RKO (cell line): ENCODE measurements around the gene NINJ2.
"Not testable (repeated sequence)": the region's sequence is repeated elsewhere in the genome, so short reads cannot be mapped to it uniquely, and the experiment has no call there.

Experiments
- DNase-seq: peaks from one replicate; pipeline ENCODE4 v3.0.0-alpha.2; 2016; ENCODE audit warnings: low spot score

NINJ2 gene

DNA sequence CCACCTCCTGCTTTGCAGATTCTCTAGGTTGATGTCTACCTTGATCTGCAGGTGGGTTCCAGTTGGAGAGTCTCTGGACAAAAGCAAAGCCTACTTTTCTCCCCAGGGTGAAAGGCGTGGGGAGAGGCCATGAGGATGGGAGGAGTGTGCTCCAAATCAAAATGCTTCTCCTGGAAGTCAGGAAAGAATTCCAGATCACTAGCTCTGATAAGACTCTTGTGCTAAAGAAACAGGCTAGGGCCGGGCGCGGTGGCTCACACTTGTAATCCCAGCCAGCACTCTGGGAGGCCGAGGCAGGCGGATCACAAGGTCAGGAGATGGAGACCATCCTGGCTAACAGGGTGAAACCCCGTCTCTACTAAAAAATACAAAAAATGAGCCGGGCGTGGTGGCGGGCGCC is 21.9 kb downstream of the NINJ2 start:
- DNase-seq, result not testable (repeated sequence)

- DNase-seq, result no peak
Measured at GRCh38 chr12:640773-641172, 22.5 kb downstream of the NINJ2 start.

GRCh38 chr12:639988-640387 is 23.3 kb downstream of the NINJ2 start:
- no peak for DNase-seq

DNA sequence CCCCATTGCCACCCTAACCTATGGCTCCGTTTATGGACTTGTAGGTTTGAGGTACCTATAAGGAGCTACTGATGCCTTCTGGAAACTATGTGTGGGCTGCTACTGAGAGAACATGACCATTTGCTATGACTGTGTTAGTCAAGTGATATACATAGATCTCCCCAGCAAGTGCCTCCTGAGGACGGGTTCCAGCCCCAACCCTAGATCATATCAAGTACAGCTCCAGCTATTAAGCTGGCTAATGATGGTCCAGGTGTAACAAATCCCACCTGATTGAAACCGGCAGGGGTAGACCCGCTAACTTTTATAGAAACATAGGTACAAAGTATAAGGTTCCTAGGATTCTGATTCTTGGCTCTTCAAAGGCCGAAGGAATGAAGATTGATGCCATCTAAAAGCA is 23.7 kb downstream of the NINJ2 start:
- DNase-seq, result no peak

- DNase-seq, result no peak
Measured at GRCh38 chr12:638953-639557, 24.2 kb downstream of the NINJ2 start.

DNA sequence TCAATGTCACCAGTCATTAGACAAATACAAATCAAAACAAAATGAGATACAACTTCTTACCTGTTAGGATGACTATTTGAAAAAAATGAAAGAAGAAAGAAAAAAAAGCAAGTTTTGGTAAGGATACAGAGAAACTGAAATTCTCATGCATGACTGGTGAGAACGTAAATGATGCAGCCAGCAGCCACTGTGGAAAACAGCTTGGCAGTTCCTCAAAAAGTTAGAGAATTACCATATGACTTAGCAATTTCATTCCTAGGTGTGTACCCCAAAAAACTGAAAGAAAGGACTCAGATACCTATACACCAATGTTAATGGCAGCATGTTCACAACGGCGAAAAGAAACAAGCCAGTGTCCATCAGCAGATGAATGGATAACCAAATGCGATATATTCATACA is 26.6 kb downstream of the NINJ2 start:
- DNase-seq, result no peak

DNA sequence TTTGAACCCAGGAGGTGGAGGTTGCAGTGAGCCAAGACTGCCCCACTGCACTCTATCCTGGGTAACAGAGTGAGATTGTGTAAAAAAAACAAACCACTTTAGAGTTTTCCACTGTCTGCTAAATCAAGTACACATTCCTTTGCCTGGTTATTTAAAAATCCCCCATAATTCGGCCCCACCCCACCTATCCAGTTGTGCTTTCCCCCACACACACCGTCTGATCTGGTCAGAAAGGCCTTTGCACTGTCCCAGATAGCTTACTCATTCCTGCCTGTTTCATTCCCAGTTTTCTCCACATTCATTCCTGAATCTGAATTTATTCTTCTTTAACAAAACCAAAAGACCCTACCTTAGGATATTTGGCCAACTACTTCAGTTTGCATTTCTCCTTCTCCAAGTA is 29.5 kb downstream of the NINJ2 start:
- DNase-seq, result no peak

- peak; percentile 35 for DNase-seq
Measured at GRCh38 chr12:632102-632696, 31.0 kb downstream of the NINJ2 start.

GRCh38 chr12:630656-631632 is 32.3 kb downstream of the NINJ2 start:
- DNase-seq, result no peak

- DNase-seq, result not testable (repeated sequence)
Measured at GRCh38 chr12:628742-629078, 34.5 kb downstream of the NINJ2 start.

DNA sequence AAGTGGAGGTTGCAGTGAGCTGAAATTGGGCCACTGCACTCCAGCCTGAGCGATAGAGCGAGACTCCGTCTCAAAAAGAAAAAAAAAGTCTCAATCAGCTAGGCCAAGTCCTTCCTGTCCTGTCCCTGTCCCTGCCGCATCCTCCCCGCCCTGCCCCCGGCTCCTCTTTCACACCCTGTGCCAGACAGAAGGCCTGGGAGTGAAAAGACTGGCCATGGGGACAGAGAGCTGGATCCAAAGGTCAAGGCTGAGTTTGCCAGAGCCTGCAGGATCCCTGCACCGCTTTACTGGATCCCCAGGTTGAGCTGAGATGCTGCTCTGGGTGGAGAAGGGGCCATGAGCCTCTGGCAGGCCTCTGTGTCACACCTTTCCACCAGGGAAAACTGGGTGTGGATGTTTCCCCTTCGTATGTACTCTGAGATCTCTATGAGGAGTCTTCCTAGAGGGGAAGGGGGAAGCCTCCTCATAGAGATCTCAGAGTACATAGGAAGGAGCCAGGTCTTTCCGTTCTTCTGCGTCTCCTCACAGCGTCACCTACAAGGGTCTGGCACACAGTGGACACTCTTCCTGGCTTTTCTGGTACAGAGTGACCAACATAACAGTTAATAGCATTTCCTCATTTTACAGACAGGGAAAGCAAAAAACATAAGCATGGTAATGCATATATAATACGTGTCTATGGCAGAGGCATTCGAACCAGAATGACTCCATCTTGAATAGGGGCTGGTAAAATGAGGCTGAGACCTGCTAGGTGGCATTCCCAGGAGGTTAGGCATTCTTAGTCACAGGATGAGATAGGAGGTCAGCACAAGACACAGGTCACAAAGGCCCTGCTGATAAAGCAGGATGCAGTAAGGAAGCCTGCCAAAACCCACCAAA is 35.1 kb downstream of the NINJ2 start:
- DNase-seq, result no peak

- no peak for DNase-seq
Measured at GRCh38 chr12:627285-627684, 36.0 kb downstream of the NINJ2 start.

DNA sequence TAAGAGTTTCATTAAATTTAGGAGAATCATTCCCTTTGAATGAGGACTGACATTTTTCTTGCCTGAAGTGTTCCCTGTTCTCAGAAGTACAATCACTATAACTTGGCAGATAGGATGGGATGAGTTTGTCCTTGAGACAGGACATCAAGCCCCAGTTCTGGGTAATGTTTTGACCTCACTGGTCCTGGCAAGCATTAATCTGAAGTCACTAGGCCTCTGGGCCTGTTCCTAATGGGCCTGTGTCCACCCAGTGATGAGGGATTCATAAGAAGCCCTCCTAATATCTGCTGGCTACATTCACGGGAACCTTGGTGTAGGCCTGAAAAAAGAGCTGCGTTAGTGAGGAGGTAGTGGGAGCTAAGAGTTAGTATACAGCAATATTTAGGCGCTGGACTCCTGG is 37.2 kb downstream of the NINJ2 start:
- DNase-seq, result no peak

DNA sequence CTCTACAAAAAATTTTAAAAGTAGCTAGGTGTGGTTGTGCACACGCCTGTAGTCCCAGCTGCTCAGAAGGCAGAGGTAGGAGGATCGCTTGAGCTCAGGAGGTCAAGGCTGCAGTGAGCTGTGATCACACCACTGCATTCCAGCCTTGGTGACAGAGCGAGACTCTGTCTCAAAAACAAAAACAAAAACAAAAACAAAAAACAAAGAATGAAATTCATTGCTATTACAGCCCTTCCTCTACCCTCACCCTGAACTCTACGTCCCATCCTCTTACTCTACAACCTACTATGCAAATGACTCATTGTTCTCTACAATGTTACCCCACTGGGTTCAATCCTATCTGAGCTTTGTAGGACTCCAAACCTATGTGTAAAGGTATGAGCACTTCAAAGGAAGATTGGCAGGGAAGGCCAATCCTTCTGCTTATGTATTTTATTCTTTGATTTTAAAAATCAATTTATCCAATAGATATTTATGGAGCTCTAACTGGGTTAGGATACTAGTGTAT is 39.3 kb downstream of the NINJ2 start:
- no peak for DNase-seq

DNA sequence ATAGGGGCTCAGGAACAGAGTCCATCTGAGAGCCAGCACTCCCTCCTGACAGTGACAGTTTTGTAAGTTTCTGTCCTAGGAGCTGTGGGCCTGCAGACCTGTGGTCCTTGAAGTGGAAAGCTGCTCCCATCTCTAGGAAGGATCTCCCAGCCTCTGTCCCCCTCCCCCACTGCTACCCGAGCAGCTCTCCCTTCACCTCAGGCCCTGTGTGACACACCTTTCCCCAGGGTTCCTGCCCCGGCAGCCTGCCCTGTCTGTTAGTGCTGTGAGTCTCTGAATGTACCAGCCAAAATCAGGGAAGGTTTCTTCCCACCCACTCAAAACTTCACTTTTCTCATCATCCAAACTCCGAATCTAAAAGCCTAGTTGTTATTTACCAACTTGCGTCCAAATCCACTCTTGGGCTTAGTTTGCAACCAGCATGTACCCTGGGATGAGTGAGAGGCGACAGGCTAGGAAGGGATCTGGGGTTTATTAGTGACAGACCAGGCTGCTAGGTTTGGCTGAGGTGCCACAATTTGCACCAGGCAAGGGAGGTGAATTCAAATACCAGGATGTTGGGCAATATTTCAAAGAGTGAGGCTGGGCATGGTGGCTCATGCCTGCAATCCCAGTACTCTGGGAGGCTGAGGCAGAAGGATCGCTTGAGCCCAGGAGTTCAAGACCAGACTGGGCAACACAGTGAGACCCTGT is 39.9 kb downstream of the NINJ2 start:
- no peak for DNase-seq

DNA sequence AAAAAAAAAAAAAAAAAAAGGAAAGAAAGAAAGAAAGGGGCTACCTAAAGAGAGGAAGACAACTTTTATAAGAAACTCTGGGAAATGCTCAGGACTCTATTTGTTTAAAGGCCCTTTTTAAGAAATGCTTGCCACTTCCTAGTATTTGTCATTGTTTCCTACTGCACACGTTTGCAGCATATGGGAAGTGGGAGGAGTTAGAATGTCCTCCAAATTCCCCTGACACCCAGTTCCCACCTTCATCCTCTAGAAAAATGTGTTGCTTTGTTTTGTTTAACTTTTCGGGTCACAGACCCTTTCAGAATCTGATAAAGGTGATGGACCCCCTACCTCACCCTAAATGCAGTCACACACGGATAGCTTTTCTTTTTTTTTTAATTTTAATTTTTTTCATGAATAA is 40.8 kb downstream of the NINJ2 start:
- no peak for DNase-seq

DNA sequence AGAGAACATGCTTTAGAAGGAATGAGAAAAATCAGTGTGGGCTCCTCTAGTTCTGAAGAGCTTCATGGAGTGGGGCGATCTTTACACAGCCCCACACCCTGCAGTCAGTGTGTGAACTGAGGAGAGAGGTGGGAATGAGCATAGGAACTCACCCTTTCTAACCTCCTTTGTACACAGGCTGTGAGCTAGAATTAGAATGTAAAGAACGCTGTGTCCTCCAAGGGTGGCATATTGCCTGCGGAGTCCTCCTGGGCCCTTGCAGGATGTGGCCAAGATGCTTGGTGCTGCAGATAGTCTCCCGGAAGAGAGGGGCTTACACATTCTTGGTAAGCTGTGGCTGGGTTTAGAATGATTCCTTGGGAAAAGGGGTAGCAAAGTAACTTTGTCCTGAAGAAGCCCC is 43.9 kb downstream of the NINJ2 start:
- no peak for DNase-seq

- DNase-seq, result no peak
Measured at GRCh38 chr12:618605-619004, 44.6 kb downstream of the NINJ2 start.

- no peak for DNase-seq
Measured at GRCh38 chr12:617304-617915, 45.8 kb downstream of the NINJ2 start.

GRCh38 chr12:615620-616019 is 47.6 kb downstream of the NINJ2 start:
- no peak for DNase-seq

DNA sequence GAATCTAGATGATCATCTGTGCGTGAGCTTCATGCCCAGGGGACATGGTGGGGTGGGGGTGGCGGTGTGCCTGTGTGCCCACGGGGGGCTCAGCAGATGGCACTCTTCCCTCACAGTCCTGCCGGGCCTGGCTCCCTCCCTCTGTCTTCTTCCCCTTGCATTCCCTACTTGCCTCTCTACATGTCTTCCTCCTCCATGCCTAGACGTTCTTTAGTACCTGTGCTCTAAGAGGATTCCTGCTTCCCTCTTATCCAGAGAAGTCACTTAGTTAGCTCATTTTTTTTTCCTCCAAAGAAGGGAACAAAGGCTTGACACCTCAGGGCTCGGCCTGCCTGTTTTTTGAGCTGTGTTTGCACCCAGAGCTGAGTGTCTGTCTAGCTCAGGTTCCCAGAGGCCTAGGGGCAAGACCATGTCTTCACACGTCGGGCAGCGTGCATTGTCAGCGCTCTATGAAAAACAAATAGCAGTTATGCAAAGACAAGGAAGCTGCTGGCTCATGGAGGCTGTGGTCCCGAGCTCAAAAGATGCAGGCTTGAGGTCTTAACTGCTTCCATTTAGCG is 48.8 kb downstream of the NINJ2 start:
- peak; percentile 8 for DNase-seq
